GM19452 (cell line): ENCODE measurements around the gene MMP11.

Experiments used
- ATAC-seq: cut with Tn5 transposase; IDR thresholded peaks from one replicate; pipeline ENCODE4 v1.9.1; 2021; ENCODE audit not compliant: unreplicated experiment

The MMP11 gene

DNA sequence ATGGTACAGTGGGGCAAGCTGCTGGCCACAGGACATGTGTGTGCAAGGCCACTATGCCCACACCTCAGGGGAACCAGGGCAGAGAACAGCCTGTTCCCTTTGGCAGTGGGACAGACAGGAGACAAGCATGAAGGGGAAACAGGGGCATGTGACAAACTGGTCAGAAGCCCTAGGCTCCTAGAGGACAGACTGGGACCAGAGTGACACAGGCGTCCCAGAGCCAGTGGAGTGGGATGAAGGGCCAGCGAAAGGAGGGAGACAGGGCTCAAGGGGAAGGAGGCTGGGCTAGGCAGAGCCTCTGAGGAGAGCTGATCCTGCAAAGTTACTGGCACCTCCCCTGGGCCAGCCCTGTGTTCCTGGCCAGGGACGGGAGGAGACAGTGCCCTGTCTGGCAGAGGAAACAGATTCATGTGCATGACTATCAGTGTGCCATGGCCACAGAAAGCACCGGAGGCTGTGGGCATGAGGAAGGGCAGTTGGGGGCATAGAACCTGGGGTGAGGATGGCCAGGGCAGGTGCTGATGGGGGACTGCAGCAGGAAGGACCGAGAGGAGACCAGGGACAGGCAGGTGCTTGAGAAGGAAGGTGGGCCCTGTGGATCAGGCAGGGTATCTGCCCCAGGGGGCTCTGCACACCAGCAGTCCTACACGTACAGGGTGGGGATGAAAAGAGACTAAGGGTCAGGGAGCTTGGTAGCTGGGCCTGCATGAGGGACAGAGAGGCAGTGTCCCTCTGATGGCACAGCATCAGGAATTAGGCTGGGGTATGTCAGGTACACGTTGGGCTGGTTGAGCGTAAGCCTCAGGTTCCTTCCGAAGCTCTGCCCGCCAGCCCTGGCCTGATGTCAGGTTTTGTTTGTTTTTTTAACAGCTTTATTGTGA lies 56.4 kb downstream of the MMP11 start:
- no peak for ATAC-seq

DNA sequence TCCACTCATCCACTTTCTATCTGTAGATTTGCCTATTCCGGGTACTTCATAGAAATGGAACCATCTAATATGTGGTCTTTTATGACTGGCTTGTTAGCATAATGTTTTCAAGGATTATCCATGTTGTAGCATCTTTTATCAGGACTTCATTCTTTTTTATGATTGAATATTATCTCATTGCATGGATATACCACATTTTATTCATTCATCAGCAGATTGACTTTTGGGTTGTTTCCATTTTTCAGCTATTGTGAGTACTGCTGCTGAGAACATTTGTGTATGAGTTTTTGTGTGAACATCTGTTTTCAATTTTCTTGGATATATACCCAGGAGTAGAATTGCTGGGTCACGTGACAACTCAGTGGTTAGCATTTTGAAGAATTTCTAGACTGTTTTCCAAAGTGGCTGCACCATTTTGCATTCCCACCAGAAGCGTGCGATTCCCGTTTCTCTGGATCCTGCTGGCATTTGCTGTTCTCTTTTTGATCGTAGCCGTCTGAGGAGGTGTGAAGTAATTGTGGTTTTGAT lies 57.3 kb downstream of the MMP11 start:
- no peak for ATAC-seq

DNA sequence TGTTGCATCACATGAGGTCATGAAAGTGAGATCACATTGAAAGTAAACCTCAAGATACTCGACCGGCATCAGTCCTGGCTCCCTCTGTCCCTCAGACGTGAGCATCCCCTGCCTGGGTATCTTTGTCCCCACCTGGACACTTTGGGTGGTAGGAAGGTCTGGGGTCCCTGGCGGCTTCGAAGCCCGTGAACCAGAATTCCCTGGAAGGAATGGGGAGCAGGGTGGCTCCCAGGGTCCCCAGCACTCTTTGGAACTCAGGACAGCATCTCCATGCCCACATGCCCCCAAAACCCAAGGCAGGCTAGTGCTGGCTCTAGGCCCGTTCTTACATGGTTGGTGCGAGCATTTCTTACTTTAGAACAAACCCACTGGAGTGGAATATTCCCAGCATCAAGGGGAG lies 58.6 kb downstream of the MMP11 start:
- ATAC-seq: no peak

DNA sequence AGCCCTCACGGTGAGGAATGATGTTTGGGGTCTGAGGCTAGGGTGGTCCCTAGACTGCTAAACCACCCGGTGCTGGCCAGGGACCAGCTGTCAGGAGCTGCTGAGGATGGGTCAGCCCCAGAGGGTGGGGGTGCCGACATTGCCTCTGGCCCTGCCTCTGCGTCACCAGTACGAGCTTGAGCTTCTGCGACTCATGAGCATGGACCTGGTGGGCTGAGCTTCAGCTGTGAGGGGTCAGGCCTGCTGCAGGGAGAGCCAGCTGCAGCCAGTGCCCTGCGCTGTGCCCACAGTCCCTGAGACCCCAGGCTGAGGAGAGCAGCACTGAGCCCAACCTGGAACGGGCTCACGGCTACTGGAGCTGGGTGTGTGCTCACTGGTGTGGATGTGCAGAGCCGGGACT lies 59.1 kb downstream of the MMP11 start:
- ATAC-seq: no peak

DNA sequence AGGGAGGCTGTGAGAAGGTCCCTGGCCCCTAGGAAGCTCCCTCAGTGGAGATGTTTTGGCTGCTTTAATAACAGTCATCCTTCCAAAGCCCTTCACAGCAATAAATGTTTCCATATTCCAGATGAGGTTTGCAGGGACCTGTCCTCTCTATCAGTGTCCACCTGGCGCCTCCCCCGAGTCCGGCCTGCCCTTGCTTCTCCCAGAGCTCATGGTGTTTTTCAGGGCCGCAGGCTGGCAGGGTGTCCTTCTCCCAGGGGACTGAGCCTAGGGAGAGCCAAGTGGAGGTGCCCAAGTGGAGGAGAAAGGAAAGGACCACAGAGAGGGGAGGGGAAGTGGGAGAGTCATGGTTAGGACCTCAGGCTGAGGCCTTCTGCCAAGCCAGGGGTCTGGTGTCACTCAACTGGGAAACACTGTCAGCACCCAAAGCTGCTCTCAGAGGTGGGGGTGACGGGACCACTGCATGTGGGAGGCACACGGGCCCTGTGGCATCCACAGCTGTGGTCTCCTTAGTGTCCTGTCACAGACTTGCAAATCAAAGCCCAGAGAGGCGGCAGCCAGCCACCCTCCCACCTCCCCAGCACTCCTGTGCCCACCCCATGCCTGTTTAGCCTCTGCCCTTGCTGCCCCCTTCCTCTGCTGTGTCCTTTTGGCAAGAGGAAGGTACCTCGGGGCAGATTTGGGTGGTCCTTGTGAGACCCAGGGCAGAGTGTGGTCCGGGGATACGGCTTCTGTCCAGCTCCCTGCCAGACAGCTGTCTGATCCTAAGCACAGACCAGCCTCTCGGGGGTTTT lies 59.8 kb downstream of the MMP11 start:
- no peak for ATAC-seq

DNA sequence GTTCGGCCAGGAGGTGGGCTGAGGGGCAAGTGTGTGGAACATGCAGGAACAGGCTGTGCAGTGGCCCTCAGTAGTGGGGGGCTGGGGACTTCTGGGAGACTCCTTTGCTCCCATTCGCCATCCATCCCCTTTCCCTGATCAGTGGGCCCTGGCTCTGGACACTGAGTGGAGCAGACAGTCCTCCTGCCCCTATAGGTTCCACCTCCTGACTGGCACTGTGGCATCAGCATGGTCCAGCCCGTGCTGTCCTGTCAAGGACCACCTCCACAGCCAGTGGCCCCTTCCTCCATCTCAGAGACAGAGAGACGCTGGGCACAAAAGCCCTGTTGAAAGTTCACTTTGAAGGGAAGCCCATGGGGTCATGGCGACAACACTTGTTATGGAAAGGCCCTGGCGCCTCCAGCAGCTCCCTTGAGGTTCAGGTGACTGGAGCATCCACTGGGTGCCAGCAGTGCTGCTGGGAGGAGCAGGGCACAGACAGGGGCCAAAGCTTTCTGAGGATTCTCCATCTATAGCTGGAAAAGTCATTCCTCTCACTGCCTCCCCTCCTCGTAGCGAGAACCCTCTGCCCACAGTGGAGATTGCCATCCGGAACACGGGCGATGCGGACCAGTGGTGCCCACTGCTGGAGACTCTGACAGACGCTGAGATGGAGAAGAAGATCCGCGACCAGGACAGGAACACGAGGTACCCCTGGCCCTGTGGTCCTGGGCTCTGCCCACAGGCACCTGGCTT lies 60.5 kb downstream of the MMP11 start:
- no peak for ATAC-seq
